ENCODE results near the gene LILRA2.

Gene LILRA2

DNA sequence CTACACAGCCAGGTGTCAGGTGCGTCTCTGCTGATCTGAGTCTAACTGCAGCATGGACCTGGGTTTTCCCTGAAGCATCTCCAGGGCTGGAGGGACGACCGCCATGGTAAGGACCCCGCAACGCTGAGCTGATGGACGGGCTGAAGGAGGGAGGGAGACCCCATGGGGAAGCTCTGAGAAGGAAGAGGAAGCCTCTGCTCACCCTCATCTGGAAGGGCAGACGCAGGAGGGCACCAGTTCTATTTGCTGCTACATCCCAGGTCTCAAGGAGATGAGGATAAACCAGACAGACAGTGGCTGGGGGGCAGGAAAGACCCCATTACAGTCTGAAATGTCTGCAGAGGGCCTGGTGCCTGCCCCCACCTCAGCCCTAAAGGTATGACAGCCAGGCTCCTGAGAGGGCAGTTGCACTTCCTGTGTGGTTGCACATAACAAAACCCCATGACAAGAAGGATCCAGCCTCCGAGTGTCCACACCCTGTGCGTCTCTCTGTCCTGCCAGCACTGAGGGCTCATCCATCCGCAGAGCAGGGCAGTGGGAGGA, at the start of gene LILRA2:
Gene LILRA2, plus strand, starts transcription at position 461 of the 543 bp plus-strand sequence. CDS start 89 bp downstream, outside the sequence.
- H3K79me2 ChIP-seq (ENCODE audit: insufficient read depth, low read length), result no peaks in the 10 kb centered on the region
- no peak within 1 kb of the TSS for H3K9ac ChIP-seq (ENCODE audit: low read length)

DNA sequence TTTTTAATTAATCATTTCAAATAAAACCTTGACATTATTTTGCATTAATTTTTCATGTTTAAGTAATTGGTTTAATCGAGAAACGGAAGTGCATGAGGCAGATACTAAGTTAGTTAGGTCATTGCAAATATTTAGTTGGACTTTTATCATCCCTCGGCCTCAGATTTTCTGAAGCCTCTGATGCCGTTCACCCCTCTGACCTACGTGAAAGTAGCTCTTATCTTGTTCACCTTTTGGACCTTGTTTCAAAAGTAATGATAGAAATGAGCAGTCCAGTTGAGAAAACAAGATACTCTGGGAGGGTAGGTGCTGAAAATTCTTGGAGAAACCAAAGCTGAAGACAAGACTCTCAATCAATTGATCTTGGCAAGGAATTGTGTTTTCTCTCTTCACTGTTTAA, 48.0 kb upstream of the LILRA2 start:
- no peak for TF ChIP-seq EZH2 (IDR thresholded peaks at IDR 0.05; ENCODE audit: borderline replicate concordance, low read length)
- TF ChIP-seq, protein P1, sequence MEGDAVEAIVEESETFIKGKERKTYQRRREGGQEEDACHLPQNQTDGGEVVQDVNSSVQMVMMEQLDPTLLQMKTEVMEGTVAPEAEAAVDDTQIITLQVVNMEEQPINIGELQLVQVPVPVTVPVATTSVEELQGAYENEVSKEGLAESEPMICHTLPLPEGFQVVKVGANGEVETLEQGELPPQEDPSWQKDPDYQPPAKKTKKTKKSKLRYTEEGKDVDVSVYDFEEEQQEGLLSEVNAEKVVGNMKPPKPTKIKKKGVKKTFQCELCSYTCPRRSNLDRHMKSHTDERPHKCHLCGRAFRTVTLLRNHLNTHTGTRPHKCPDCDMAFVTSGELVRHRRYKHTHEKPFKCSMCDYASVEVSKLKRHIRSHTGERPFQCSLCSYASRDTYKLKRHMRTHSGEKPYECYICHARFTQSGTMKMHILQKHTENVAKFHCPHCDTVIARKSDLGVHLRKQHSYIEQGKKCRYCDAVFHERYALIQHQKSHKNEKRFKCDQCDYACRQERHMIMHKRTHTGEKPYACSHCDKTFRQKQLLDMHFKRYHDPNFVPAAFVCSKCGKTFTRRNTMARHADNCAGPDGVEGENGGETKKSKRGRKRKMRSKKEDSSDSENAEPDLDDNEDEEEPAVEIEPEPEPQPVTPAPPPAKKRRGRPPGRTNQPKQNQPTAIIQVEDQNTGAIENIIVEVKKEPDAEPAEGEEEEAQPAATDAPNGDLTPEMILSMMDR (IDR thresholded peaks at IDR 0.05; ENCODE audit: low read length), result no peak
- Histone ChIP-seq H3K4me2 (ENCODE audit: low read length) (no peak overlapping the region), H3K9ac (ENCODE audit: low read length) (no peak overlapping the region), H3K36me3 (ENCODE audit: insufficient read depth, low read length) (no peaks in the 10 kb centered on the region), H3F3A (ENCODE audit: insufficient read depth, low read length) (no peaks in the 10 kb centered on the region), H3K4me3 (ENCODE audit: low read depth, low read length, poor library complexity, severe bottlenecking) (no peak overlapping the region), H2AFZ (ENCODE audit: low read length) (no peak overlapping the region), H3K27me3 (ENCODE audit: insufficient read depth, low read length) (no peaks in the 10 kb centered on the region), H4K20me1 (ENCODE audit: insufficient read depth, low read length) (no peaks in the 10 kb centered on the region), H3K4me1 (ENCODE audit: insufficient read depth, low read length, severe bottlenecking) (no peaks in the 10 kb centered on the region), H3K27ac (ENCODE audit: low read depth, low read length, poor library complexity, severe bottlenecking) (no peak overlapping the region), H3K9me3 (ENCODE audit: low read length) (no peaks in the 10 kb centered on the region), H3K9me2 (ENCODE audit: low read depth, low read length) (no peaks in the 10 kb centered on the region), H3K79me2 (ENCODE audit: insufficient read depth, low read length) (no peaks in the 10 kb centered on the region)

More for the DNA sequence above, at the start of gene LILRA2:
- Histone ChIP-seq H3K27me3 (ENCODE audit: insufficient read depth, low read length) (no peaks in the 10 kb centered on the region), H3K9me3 (ENCODE audit: low read length) (no peaks in the 10 kb centered on the region), H3K36me3 (ENCODE audit: insufficient read depth, low read length) (no peaks in the 10 kb centered on the region), H3K27ac (ENCODE audit: low read depth, low read length, poor library complexity, severe bottlenecking) (no peak within 1 kb of the TSS), H3K4me2 (ENCODE audit: low read length) (no peak within 1 kb of the TSS), H3K4me1 (ENCODE audit: insufficient read depth, low read length, severe bottlenecking) (peaks cover 6% of the 10 kb centered on the region), H2AFZ (ENCODE audit: low read length) (no peak within 1 kb of the TSS), H3F3A (ENCODE audit: insufficient read depth, low read length) (no peaks in the 10 kb centered on the region), H3K9me2 (ENCODE audit: low read depth, low read length) (no peaks in the 10 kb centered on the region), H4K20me1 (ENCODE audit: insufficient read depth, low read length) (no peaks in the 10 kb centered on the region), H3K4me3 (ENCODE audit: low read depth, low read length, poor library complexity, severe bottlenecking) (no peak within 1 kb of the TSS)
- no peak for TF ChIP-seq EZH2 (IDR thresholded peaks at IDR 0.05; ENCODE audit: borderline replicate concordance, low read length)
- TF ChIP-seq, protein P1 (IDR thresholded peaks at IDR 0.05; ENCODE audit: low read length), result no peak

DNA sequence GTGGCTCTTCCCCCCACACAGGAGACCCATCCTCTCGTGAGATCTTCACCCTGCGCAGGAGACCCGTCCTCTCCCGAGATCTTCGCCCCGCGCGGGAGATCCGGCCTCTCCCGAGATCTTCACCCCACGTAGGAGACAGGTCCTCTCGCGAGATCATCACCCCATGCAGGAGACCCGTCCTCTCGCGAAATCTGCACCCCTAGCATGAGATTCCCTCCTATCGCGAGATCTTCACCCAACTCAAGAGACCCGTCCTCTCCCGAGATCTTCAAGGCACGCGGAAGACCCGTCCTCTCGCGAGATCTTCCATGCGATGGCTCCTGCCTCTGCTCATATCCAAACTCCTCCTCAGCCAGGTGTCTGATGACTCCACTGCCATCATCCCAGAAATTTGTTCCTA, 46.6 kb upstream of the LILRA2 start:
- Histone ChIP-seq H3F3A (ENCODE audit: insufficient read depth, low read length) (no peaks in the 10 kb centered on the region), H3K27me3 (ENCODE audit: insufficient read depth, low read length) (peaks cover 6% of the 10 kb centered on the region; the same call in 1 of the 2 replicates), H3K4me3 (ENCODE audit: low read depth, low read length, poor library complexity, severe bottlenecking) (no peak overlapping the region), H3K79me2 (ENCODE audit: insufficient read depth, low read length) (no peaks in the 10 kb centered on the region), H3K9me3 (ENCODE audit: low read length) (no peaks in the 10 kb centered on the region), H3K4me2 (ENCODE audit: low read length) (no peak overlapping the region), H3K9me2 (ENCODE audit: low read depth, low read length) (no peaks in the 10 kb centered on the region), H3K9ac (ENCODE audit: low read length) (no peak overlapping the region), H3K36me3 (ENCODE audit: insufficient read depth, low read length) (no peaks in the 10 kb centered on the region), H2AFZ (ENCODE audit: low read length) (no peak overlapping the region), H3K4me1 (ENCODE audit: insufficient read depth, low read length, severe bottlenecking) (no peaks in the 10 kb centered on the region), H4K20me1 (ENCODE audit: insufficient read depth, low read length) (no peaks in the 10 kb centered on the region), H3K27ac (ENCODE audit: low read depth, low read length, poor library complexity, severe bottlenecking) (no peak overlapping the region)
- no peak for TF ChIP-seq EZH2 (IDR thresholded peaks at IDR 0.05; ENCODE audit: borderline replicate concordance, low read length)
- TF ChIP-seq, protein P1 (IDR thresholded peaks at IDR 0.05; ENCODE audit: low read length), result no peak

Data from OCI-LY1 (cell line).